Urinary bladder (tissue), 4 donors: ENCODE data around the gene THNSL1. TPM values are rescaled to one million over a fixed set of nuclear protein-coding genes. Genes with fewer than 3 reads are reported as not detected.

Experiments used
- DNase-seq: peaks from one replicate; pipeline ENCODE4 v3.0.0-alpha.2; 2015; ENCODE audit errors: extremely low spot score
- H3K27ac ChIP-seq: one replicate; pipeline ENCODE4 v1.5.1; 2013; ENCODE audit warnings: low read depth, mild to moderate bottlenecking, moderate library complexity
- H3K36me3 ChIP-seq: one replicate; pipeline ENCODE4 v1.6.1; 2013; ENCODE audit warnings: mild to moderate bottlenecking, moderate library complexity; ENCODE audit not compliant: insufficient read depth
- H3K4me1 ChIP-seq: one replicate; pipeline ENCODE4 v1.6.1; 2013; ENCODE audit warnings: mild to moderate bottlenecking, moderate library complexity; ENCODE audit not compliant: insufficient read depth
- H3K4me3 ChIP-seq: one replicate; pipeline ENCODE4 v1.5.1; 2013; ENCODE audit warnings: low read depth, low read length
- whole genome bisulfite sequencing: extraction: QIAGEN DNeasy Blood & Tissue Kit; methylation state at CpG from one replicate; pipeline ENCODE4 v1.1.7; 2013; 5-methylcytosine and 5-hydroxymethylcytosine counted together
- polyA plus RNA-seq: library from polyadenylated mRNA; stranded (reverse); fragments of 200-250 nt; gene quantifications from one replicate; pipeline ENCODE4 v1.2.3, GENCODE V29; 2013
- total RNA-seq: library from RNA; depleted of rRNA; stranded (reverse); fragments of >200 nt; gene quantifications from one replicate; pipeline ENCODE4 v1.2.3, GENCODE V29; 2014
- donor health status: healthy with polysubstance abuse.
- donor health status: healthy.

Gene THNSL1
- total and polyA plus RNA-seq, 2 donors: 2.1 to 10.9 TPM

GRCh38 chr10:25018703-25019102, 2.3 kb downstream of the THNSL1 start:
- WGBS: 96% methylated on average over 3 of the region's 3 CpGs
- H3K4me1 ChIP-seq: no peaks in the 10 kb centered on the region
- H3K4me3 ChIP-seq: no peak overlapping the region
- DNase-seq: no peak
- H3K36me3 ChIP-seq: no peaks in the 10 kb centered on the region
- no peak overlapping the region for H3K27ac ChIP-seq

- H3K4me1 ChIP-seq: no peaks in the 10 kb centered on the region
- H3K4me3 ChIP-seq: no peak overlapping the region
- WGBS: 84% methylated on average over 3 of the region's 3 CpGs
- H3K36me3 ChIP-seq: no peaks in the 10 kb centered on the region
- H3K27ac ChIP-seq: no peak overlapping the region
- no peak for DNase-seq
Measured at GRCh38 chr10:25023278-25023677, 6.9 kb downstream of the THNSL1 start.

- Histone ChIP-seq H3K4me1 (no peaks in the 10 kb centered on the region), H3K4me3 (no peak overlapping the region), H3K27ac (no peak overlapping the region), H3K36me3 (no peaks in the 10 kb centered on the region)
- 82% methylated on average over 8 of the region's 8 CpGs for WGBS
- DNase-seq: no peak
Measured at GRCh38 chr10:25024528-25024927, 8.1 kb downstream of the THNSL1 start.

GRCh38 chr10:25026463-25026862, 10.1 kb downstream of the THNSL1 start:
- 79% methylated on average over 1 of the region's 1 CpG for WGBS
- H3K4me1 ChIP-seq: no peaks in the 10 kb centered on the region

GRCh38 chr10:25028711-25029110, 12.3 kb downstream of the THNSL1 start:
- H3K4me3 ChIP-seq: no peak overlapping the region
- DNase-seq: no peak
- WGBS: 95% methylated on average over 1 of the region's 1 CpG
- no peak overlapping the region for H3K27ac ChIP-seq
- H3K36me3 ChIP-seq: no peaks in the 10 kb centered on the region
- H3K4me1 ChIP-seq: no peaks in the 10 kb centered on the region

More at GRCh38 chr10:25026463-25026862, 10.1 kb downstream of the THNSL1 start:
- DNase-seq: no peak
- H3K36me3 ChIP-seq: no peaks in the 10 kb centered on the region
- no peak overlapping the region for H3K27ac ChIP-seq
- no peak overlapping the region for H3K4me3 ChIP-seq

- no peak overlapping the region for H3K4me3 ChIP-seq
- 91% methylated on average over 2 of the region's 2 CpGs for WGBS
- H3K4me1 ChIP-seq: no peaks in the 10 kb centered on the region
- DNase-seq: no peak
- no peaks in the 10 kb centered on the region for H3K36me3 ChIP-seq
- no peak overlapping the region for H3K27ac ChIP-seq
Measured at GRCh38 chr10:25029519-25029918, 13.1 kb downstream of the THNSL1 start.

GRCh38 chr10:25036381-25036780, 20.0 kb downstream of the THNSL1 start:
- DNase-seq: no peak
- 52% methylated on average over 3 of the region's 3 CpGs for WGBS
- Histone ChIP-seq H3K4me1 (no peaks in the 10 kb centered on the region), H3K36me3 (no peaks in the 10 kb centered on the region), H3K27ac (no peak overlapping the region), H3K4me3 (no peak overlapping the region)

GRCh38 chr10:25038325-25038724, 21.9 kb downstream of the THNSL1 start:
- DNase-seq: no peak
- no peaks in the 10 kb centered on the region for H3K36me3 ChIP-seq
- H3K4me3 ChIP-seq: no peak overlapping the region
- 26% methylated on average over 2 of the region's 2 CpGs for whole genome bisulfite sequencing
- no peak overlapping the region for H3K27ac ChIP-seq
- no peaks in the 10 kb centered on the region for H3K4me1 ChIP-seq

- Histone ChIP-seq H3K36me3 (no peaks in the 10 kb centered on the region), H3K27ac (no peak overlapping the region), H3K4me1 (no peaks in the 10 kb centered on the region), H3K4me3 (no peak overlapping the region)
- no peak for DNase-seq
Measured at GRCh38 chr10:25039531-25039930, 23.1 kb downstream of the THNSL1 start.

GRCh38 chr10:25046641-25047040, 30.2 kb downstream of the THNSL1 start:
- Histone ChIP-seq H3K27ac (no peak overlapping the region), H3K4me3 (no peak overlapping the region)
- WGBS: 82% methylated on average over 1 of the region's 1 CpG

GRCh38 chr10:25047088-25047487, 30.7 kb downstream of the THNSL1 start:
- no peak overlapping the region for H3K27ac ChIP-seq
- H3K4me3 ChIP-seq: no peak overlapping the region
- no peaks in the 10 kb centered on the region for H3K36me3 ChIP-seq
- no peak for DNase-seq
- WGBS: 67% methylated on average over 2 of the region's 2 CpGs
- no peaks in the 10 kb centered on the region for H3K4me1 ChIP-seq

More at GRCh38 chr10:25046641-25047040, 30.2 kb downstream of the THNSL1 start:
- no peak for DNase-seq
- H3K4me1 ChIP-seq: no peaks in the 10 kb centered on the region
- H3K36me3 ChIP-seq: no peaks in the 10 kb centered on the region

GRCh38 chr10:25047591-25048301, 31.3 kb downstream of the THNSL1 start:
- WGBS: 48% methylated on average over 4 of the region's 4 CpGs
- no peak overlapping the region for H3K4me3 ChIP-seq
- no peaks in the 10 kb centered on the region for H3K36me3 ChIP-seq
- no peak for DNase-seq
- H3K4me1 ChIP-seq: no peaks in the 10 kb centered on the region
- no peak overlapping the region for H3K27ac ChIP-seq

GRCh38 chr10:25048450-25048849, 32.0 kb downstream of the THNSL1 start:
- no peaks in the 10 kb centered on the region for H3K4me1 ChIP-seq
- no peak overlapping the region for H3K27ac ChIP-seq
- 85% methylated on average over 5 of the region's 5 CpGs for WGBS
- H3K4me3 ChIP-seq: no peak overlapping the region
- DNase-seq: no peak
- H3K36me3 ChIP-seq: no peaks in the 10 kb centered on the region

- H3K4me1 ChIP-seq: no peaks in the 10 kb centered on the region
- H3K27ac ChIP-seq: no peak overlapping the region
- no peak overlapping the region for H3K4me3 ChIP-seq
- DNase-seq: no peak
- over 99% methylated on average over 2 of the region's 2 CpGs for WGBS
- H3K36me3 ChIP-seq: no peaks in the 10 kb centered on the region
Measured at GRCh38 chr10:25049966-25050365, 33.6 kb downstream of the THNSL1 start.

- DNase-seq: no peak
- no peak overlapping the region for H3K4me3 ChIP-seq
- H3K27ac ChIP-seq: no peak overlapping the region
- no peaks in the 10 kb centered on the region for H3K4me1 ChIP-seq
- H3K36me3 ChIP-seq: no peaks in the 10 kb centered on the region
- WGBS: 79% methylated on average over 9 of the region's 9 CpGs
Measured at GRCh38 chr10:25050402-25050801, 34.0 kb downstream of the THNSL1 start.
